Embryonic facial prominence (tissue), 1 donor: ENCODE measurements around the gene ADAM15.

Source experiments
- DNase-seq: peaks from one replicate; pipeline ENCODE4 v3.0.0-alpha.2; 2016; ENCODE audit errors: extremely low spot score

ADAM15 gene

DNA sequence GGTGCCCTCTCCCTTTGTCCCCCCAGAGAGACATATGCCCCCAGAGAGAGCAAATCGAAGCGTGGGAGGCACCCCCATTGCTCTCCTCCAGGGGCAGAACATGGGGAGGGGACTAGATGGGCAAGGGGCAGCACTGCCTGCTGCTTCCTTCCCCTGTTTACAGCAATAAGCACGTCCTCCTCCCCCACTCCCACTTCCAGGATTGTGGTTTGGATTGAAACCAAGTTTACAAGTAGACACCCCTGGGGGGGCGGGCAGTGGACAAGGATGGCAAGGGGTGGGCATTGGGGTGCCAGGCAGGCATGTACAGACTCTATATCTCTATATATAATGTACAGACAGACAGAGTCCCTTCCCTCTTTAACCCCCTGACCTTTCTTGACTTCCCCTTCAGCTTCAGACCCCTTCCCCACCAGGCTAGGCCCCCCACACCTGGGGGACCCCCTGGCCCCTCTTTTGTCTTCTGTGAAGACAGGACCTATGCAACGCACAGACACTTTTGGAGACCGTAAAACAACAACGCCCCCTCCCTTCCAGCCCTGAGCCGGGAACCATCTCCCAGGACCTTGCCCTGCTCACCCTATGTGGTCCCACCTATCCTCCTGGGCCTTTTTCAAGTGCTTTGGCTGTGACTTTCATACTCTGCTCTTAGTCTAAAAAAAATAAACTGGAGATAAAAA is 35.9 kb downstream of the ADAM15 start:
- no peak for DNase-seq

DNA sequence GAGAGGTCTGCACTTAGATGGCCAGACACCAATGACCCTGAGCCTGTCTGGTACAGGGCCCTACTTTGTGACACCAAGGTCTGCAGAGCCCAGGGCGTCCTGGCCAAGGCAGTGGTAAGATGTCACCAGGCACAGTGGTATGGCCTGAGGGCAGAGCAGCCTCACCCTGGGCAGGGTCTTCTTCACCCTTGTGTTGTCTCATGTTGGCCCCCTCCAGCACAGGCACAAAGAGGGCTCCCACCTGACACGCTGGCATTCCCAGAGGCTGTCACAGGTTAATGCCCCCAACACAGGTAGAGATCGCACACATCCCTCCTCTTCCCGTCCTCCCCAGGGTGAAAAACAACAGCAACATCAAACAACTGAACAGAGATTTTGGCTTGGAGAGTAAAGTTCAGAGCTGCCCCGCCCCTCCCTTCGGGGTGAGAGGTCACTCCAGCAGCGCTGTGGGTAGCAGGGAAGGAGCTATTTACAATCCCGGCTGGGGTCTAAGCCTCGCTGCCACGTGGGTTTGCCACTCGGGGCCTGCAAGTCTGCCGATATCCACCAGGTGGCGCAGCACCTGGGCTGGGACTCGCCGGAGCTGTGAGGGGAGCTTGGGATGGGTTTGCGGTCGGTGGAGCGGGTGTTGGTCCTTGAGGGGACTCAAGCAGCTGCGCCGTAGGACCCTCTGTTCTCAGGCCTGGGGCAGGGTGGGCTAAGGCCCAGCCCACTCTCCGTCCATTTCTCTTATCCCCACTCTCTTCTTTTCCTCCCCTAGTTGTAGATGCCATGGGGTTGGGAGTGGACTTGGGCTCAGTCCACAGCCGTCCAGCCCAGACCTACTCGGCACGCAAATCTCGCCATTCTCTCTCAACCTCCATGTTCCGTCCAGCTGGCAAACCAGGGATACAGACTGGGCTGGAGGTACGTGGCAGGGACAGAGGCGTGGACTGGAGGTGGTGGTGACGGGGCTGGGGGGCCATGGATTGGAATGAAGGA is 40.2 kb downstream of the ADAM15 start:
- DNase-seq, result no peak

DNA sequence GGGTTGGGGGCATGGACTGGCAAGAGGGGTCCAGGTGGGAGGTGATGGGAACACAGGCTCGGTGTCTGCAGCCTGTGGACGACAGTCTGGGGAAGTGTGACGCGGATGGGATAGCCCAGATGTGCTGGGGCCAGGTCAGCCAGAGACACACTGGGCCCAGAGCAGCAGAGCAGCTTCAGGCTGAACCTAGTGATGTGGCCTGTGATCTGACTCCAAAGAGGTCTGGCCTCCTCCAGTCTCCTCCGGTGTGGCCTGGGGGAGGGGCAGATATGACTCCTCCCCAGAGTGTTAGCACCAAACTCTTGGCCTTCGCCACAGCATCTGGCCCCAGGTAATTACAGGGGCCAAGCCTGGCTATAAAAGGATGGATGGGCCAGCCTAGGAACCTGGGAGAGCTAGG is 41.0 kb downstream of the ADAM15 start:
- DNase-seq, result no peak

DNA sequence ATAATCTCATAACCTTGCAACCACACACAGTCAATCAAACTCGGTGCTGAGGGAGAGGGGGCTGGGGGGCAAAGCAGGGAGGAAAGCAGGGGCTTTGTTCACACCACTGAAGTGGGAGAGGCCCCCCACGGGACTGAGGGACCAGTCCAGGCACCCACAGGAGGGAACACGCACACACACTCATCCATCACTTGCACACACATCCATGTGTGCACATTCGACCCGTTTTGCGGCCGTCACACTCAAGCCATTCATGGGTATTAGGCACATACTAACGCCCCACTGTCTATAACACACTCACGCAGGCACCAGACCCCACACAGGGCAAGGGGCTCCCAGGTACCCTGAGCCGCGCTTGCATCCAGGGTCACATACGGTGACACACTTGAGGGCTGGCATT is 41.5 kb downstream of the ADAM15 start:
- DNase-seq, result no peak

DNA sequence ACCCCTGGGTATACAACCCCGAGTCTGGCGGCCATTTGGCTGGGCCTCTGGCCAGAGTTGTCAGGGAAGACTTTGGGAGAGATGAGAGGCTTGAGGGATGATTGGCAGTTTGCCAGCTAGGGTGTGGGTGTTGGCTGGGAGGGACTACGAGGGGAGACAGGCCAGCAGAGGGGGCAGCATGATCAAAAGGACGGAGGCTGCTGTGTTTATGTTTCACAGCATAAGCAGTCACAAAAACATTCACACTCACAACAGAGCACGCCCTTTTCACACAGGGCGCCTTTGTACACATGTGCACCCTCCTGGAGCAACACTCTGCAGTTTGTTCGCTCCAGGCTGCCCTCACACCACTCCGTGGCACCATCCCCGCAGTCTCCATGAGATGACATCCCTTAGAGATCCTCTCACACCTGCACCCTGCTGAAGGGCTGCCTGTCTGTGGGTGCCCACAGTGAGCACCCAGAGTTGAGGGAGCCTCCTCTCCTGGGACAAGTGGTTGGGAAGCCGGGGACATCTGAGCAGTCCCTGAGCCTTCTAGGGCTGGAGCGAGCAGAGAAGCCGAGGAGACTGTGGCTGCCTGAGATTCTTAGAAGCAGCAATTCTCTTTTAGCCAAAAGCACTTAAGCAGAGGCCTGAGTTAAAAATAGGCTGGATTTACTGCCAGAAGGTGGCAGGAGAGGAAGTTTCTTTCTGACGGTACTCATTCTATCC is 43.0 kb downstream of the ADAM15 start:
- no peak for DNase-seq

- no peak for DNase-seq
Observed at GRCh38 chr1:155094622-155094948, 43.5 kb downstream of the ADAM15 start.

GRCh38 chr1:155099331-155099730 is 48.2 kb downstream of the ADAM15 start:
- no peak for DNase-seq

GRCh38 chr1:155103325-155103724 is 52.2 kb downstream of the ADAM15 start:
- no peak for DNase-seq

GRCh38 chr1:155104605-155105534 is 53.8 kb downstream of the ADAM15 start:
- no peak for DNase-seq

DNA sequence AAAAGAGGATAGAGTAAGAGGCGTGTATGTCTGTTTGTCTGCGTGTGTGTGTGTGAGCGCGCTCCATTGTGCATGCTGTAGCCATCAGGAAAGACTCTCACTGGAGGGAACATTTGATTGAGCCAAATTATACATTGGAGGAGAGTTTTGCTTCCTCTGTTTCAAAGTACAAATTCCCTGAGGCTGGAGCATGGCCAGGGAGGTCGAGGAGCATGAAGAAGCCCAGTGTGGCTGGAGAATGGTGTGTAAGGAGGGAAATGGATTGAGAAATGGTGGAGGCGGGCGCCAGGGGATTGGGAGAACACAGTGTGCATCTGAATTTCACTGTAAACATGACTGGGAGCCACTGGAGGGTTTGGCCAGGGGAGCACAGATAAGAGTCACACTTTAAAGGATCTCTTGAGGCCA is 54.5 kb downstream of the ADAM15 start:
- no peak for DNase-seq

DNA sequence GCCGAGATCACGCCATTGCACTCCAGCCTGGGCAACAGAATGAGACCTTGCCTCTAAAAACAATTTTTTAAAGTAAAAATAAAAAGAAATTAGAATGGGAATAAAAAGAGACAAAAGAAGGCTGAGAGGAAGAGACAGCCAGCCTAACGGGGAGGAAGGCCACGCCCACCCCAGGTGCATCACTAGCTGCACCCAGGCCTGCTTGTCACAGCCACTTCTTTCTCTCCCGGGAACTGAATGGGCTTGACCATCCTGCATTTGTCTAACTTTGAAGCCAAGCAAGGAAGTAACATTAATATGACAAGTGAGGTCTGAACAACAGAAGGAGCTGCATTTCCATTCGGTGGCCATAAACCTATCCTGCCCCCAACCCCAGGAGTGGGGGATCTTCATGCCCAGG is 55.7 kb downstream of the ADAM15 start:
- DNase-seq, result no peak

- no peak for DNase-seq
Observed at GRCh38 chr1:155107309-155108264, 56.5 kb downstream of the ADAM15 start.

- DNase-seq, result no peak
Observed at GRCh38 chr1:155108296-155108695, 57.2 kb downstream of the ADAM15 start.

GRCh38 chr1:155110381-155110780 is 59.3 kb downstream of the ADAM15 start:
- DNase-seq, result no peak

DNA sequence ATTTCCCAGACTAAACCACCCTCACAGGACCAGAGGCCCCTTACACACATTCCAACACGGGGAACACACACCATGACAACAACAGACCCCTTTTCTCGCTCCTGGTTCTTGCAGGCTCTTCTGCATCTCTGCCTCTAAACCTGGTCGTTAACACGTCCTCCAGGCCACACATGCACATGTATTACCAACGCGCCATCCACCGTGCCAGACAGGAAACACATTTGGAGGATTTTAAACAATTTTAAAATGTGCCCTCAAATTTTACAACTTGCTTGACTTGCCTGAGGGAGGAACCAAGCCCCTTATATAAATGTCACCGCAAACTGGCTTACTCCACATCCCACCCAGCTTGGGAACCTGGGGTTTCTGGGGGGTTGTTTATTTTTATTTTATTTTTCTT is 59.7 kb downstream of the ADAM15 start:
- no peak for DNase-seq
